AG04450 (cell line): ENCODE data around the gene ATP4B. TPM values are rescaled to one million over a fixed set of nuclear protein-coding genes. Genes with fewer than 3 reads are reported as not detected.

Experiments
- CTCF ChIA-PET: fragments of 300-600, 350-600 bp; formaldehyde crosslinking; extraction: SDS; loops from one replicate; lab custom pipeline; 2022; ENCODE audit warnings: antibody characterized with exemption, inconsistent platforms; lab: Charles Lee
- POLR2A ChIA-PET: fragments of 350-600 bp; formaldehyde crosslinking; extraction: SDS; loops from one replicate; lab custom pipeline; 2021; ENCODE audit warnings: antibody characterized with exemption, inconsistent platforms; lab: Yijun Ruan, JAX
- DNase-seq: peaks from one replicate; pipeline ENCODE4 v3.0.0-alpha.2; 2011; ENCODE audit warnings: low read depth, low spot score
- H3K27ac ChIP-seq: one replicate; pipeline ENCODE4 v1.5.1; 2012; ENCODE audit warnings: low read depth, low read length, control low read depth
- H3K27me3 ChIP-seq: one replicate; pipeline ENCODE4 v1.6.0; 2012; ENCODE audit warnings: low read length; ENCODE audit not compliant: control insufficient read depth, insufficient read depth
- H3K4me3 ChIP-seq: 2 replicates; pipeline ENCODE4 v1.5.1; 2011; ENCODE audit warnings: mild to moderate bottlenecking, low read depth, low read length, control low read depth
- H3K9me3 ChIP-seq: 2 replicates; pipeline ENCODE4 v1.5.1; 2012; ENCODE audit warnings: low read length; ENCODE audit not compliant: control insufficient read depth, insufficient read depth
- polyA plus RNA-seq: library from polyadenylated mRNA; depleted of rRNA; stranded (reverse); fragments of >200 nt; gene quantifications from 2 replicates; pipeline ENCODE4 v1.2.3, GENCODE V29; 2011
- TF ChIP-seq, protein P1 (sequence below): IDR thresholded peaks from 2 replicates; pipeline ENCODE4 v1.5.1; 2011; ENCODE audit warnings: low read depth, low read length, control low read depth, inconsistent platforms

Gene ATP4B
- polyA plus RNA-seq, 1 experiment: not detected

GRCh38 chr13:113611996-113612395 is 46.0 kb downstream of the ATP4B start:
- Histone ChIP-seq H3K4me3 (no peak overlapping the region), H3K9me3 (no peaks in the 10 kb centered on the region; the same call in 1 of the 2 replicates), H3K27me3 (no peaks in the 10 kb centered on the region), H3K27ac (no peak overlapping the region)
- CTCF ChIA-PET: no interaction called here
- no peak for DNase-seq
- TF ChIP-seq, protein P1, sequence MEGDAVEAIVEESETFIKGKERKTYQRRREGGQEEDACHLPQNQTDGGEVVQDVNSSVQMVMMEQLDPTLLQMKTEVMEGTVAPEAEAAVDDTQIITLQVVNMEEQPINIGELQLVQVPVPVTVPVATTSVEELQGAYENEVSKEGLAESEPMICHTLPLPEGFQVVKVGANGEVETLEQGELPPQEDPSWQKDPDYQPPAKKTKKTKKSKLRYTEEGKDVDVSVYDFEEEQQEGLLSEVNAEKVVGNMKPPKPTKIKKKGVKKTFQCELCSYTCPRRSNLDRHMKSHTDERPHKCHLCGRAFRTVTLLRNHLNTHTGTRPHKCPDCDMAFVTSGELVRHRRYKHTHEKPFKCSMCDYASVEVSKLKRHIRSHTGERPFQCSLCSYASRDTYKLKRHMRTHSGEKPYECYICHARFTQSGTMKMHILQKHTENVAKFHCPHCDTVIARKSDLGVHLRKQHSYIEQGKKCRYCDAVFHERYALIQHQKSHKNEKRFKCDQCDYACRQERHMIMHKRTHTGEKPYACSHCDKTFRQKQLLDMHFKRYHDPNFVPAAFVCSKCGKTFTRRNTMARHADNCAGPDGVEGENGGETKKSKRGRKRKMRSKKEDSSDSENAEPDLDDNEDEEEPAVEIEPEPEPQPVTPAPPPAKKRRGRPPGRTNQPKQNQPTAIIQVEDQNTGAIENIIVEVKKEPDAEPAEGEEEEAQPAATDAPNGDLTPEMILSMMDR: no peak
- POLR2A ChIA-PET: no interaction called here

DNA sequence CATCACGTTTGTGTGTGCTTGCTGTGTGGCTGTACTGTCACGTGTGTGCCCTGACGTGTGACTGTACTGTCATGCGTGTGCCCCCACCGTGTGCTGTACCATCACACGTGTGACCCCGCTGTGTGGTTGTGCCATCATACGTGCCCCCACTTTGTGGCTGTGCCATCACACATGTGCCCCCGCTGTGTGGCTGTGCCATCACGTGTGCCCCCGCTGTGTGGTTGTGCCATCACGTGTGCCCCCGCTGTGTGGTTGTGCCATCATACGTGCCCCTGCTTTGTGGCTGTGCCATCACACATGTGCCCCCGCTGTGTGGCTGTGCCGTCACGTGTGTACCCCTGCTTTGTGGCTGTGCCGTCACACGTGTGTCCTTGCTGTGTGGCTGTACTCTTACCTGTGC is 47.7 kb downstream of the ATP4B start:
- DNase-seq: no peak
- H3K27ac ChIP-seq: no peak overlapping the region
- ChIA-PET POLR2A (no interaction called here), CTCF (no interaction called here)
- TF ChIP-seq, protein P1: no peak
- H3K9me3 ChIP-seq: no peaks in the 10 kb centered on the region; the same call in 1 of the 2 replicates
- H3K4me3 ChIP-seq: no peak overlapping the region
- H3K27me3 ChIP-seq: no peaks in the 10 kb centered on the region

DNA sequence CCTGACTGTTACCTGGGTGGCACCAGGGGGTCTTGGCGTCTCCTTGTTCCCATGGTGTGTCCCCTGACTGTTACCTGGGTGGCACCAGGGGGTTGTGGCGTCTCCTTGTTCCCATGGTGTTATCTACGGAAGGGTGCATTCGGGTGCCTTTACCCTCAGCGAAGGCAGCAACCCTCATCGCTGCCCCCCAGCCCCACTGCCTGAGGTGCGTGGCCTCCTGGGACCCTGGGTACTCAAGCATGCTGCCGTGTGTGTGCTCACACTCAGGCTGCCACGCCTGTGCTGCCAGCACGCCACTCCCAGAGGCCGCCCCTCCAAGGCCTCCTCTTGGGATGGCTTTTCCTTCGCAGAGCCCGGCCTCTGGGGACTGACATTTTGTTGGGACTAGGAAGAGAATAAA is 48.4 kb downstream of the ATP4B start:
- no peaks in the 10 kb centered on the region for H3K27me3 ChIP-seq
- H3K9me3 ChIP-seq: no peaks in the 10 kb centered on the region; the same call in 1 of the 2 replicates
- no peak overlapping the region for H3K27ac ChIP-seq
- H3K4me3 ChIP-seq: no peak overlapping the region
- no peak for DNase-seq
- ChIA-PET CTCF (no interaction called here), POLR2A (no interaction called here)
- TF ChIP-seq, protein P1: no peak

GRCh38 chr13:113608967-113609533 is 48.9 kb downstream of the ATP4B start:
- H3K27ac ChIP-seq: no peak overlapping the region
- CTCF ChIA-PET: no interaction called here
- POLR2A ChIA-PET: no interaction called here
- no peak overlapping the region for H3K4me3 ChIP-seq
- no peak for DNase-seq
- no peaks in the 10 kb centered on the region for H3K27me3 ChIP-seq
- no peaks in the 10 kb centered on the region; the same call in 1 of the 2 replicates for H3K9me3 ChIP-seq
- TF ChIP-seq, protein P1: no peak

DNA sequence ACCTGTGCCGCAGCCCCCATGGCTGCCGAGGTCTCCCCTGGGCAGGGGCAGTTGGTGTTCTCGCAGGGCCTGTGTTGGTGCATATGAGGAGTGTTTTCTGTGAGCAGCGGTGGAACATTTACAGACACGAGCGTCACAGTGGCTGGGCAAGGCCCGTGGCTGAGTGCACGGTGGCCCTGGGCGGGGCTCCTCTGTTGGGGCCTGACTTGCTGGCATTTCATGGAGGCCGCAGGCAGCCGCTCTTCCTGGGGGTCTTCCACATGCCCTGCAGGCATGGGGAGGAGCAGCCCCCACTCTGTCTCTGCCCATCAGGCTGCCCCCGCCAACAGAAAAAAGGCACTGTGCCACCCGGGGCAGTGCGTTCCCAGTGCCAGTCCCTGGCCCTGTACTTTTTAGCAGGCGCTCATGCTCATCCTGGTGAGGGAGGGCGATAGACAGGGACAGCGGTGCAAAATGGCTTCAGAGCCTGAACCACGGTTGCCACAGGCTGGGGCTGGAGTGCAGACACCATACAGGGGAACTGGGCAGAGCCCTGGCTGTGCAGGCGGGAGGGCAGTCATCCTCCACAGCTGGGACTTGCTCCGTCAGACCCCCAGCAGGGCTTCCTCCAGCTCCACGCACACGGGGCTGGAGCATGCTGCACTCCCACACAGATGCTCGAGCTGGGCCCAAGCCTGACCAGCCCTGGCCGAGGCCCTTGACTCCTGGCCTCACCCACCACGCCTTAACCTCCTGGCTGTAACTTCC is 49.9 kb downstream of the ATP4B start:
- POLR2A ChIA-PET: no interaction called here
- no peak overlapping the region for H3K4me3 ChIP-seq
- H3K27ac ChIP-seq: no peak overlapping the region
- CTCF ChIA-PET: no interaction called here
- H3K27me3 ChIP-seq: no peaks in the 10 kb centered on the region
- no peak for DNase-seq
- TF ChIP-seq, protein P1: no peak
- H3K9me3 ChIP-seq: no peaks in the 10 kb centered on the region; the same call in 1 of the 2 replicates
